GM18861 (cell line): ENCODE results near the gene ARHGAP24.
A peak's percentile ranks its signal among the peaks of the same experiment; 100 is the strongest.
"Not testable (repeated sequence)": the region's sequence is repeated elsewhere in the genome, so short reads cannot be mapped to it uniquely, and the experiment has no call there.

Experiments
- ATAC-seq: cut with Tn5 transposase; IDR thresholded peaks from one replicate; pipeline ENCODE4 v1.9.1; 2021; ENCODE audit not compliant: unreplicated experiment

ARHGAP24 gene

DNA sequence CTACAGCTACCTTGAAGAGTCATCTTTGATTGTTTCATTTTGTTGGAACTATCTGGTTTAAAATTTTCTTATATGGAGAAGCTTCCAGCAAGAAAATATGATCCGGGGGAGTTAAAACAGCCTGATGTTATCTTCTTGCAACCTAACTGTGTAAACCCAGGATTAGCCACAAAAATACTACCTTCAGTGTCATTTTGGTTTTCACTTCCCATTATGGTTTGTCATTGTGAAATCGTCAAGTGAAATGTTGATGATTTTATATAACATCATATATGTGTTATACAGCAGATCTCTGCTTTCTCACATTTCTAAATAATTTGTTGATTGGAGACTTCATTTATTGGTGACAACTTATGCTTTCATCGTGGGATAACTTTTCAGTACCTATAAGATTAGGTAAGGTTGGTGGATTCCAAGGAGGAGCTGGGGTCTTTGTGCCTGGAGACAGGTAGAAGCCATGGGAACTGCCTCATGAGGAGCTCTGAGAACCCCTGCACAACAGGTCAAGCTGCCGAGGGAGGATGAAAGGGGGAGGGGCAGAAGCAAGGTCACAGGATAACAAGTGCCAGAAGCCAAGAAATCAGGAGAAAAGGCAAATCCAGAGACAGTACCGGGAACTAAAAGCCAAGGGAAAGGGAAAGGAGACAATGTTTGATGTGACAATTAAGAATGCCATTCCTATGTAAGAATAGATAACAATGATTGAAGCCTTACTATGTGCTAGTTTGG is 7.2 kb downstream of the ARHGAP24 start:
- no peak for ATAC-seq

DNA sequence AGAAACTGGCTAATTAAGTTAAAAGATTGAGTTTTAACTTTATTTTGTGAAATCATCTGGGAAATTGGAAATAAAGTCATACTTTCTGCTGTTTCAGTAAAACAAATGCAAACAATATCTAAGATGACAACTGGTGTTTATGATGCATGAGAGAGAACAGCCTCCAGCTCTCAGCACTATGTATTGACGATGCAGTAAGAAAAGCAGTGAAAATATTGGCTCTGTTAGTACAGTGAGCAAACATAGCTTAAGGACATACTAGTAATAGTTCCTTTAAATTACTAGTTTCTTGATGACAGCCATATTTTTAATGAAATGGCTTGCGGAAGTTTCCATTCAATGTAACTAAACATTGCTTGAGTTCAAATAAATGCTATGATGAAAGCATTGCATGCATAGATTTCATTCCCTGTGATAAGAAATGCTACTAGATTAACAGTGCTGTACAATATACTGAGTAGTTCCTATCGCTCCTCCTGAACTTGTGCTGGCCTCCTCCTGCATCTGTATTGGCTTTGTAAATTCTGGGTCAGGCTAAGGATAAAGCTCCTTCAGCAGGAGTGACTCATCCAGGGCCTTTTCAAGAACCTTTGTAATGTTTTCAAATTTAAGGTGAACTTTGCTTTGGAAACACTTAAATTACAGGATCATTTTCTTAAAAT is 11.6 kb downstream of the ARHGAP24 start:
- no peak for ATAC-seq

DNA sequence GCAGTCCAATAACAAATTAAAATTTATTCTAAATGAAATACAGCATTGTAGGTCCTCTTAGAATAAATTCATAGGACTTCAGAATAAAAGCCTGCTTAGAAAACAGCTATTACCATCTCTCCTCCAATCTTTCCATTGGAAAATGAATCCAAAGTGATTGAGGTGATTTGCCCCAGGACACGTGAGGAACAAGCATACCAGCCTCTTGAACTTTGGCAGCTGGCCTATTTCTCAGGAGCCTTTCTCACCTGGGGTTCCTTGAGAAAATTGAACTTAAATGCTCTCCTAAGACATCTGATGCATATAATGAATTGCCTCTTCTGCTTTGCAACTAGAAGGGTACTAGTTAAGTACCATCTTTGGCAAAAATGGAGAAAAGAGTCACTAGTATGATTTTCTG is 13.5 kb downstream of the ARHGAP24 start:
- no peak for ATAC-seq

DNA sequence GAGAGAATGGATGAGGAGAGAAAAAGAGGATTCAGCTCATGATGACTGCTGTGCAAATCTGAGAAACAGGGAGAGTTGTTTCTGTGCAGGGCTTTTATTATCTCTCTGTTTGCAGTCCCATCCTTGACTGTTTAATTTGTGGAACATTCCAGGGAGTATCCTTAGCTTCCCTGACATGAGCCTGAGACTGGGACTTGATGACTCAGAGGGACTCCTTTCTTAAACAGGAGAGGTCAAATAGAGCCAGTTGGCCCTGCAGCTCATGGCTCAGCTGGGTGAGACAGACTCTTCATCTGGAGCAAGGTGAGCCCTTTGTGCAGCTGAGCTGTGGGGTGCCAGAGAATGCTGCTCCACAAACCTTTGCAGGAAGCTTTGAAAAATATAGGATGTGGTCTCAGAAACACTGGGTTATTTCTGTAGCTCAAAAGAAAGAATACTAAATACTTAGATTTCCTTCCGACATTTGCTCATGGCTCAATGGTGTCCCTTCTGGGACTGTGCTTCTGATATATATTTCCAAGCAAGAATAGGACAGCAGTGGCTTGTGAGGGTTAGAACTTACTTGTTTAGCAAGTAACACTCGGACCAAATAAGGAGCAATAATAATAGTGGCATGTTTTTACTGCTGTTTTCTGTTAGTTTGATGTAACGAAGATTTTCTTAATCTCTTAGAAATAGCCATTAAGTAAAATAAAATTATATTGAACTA is 14.5 kb downstream of the ARHGAP24 start:
- ATAC-seq: no peak

DNA sequence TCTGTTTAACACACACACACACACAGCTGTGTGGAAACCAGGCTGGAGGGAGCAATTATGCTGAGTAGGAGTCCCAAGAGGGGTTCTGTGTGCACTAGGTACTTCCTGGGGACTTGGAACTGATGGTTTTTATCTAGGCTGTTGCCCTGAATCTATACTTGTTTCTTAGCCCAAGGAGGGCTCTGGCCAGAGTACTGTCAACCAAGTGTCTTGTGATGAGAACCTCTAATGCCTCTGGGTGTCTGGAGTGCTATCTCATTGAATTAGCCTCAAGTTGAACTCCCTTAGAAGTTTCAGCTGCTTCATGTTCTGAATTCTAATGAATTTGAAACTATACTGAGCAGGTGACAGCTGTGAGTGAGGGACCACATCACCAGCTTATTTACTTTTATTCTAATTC is 16.6 kb downstream of the ARHGAP24 start:
- ATAC-seq: peak; percentile 92

DNA sequence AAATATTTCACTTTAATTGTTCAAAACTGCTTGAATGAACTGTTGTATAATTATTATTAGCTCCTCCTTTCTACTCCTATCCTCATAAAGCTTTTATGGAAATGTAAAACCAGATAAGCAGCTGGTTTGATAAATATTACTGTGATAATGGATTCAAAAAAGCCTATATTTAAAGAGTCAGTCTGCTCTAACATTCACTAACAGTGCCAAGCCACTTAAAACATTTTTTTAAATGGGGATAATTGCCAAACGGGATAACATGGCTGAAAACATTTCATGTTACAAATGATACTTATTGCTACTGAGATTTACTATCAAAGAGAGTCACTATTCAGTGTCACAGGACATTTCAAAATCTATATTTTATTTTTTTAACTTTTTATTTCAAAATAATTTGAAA is 17.4 kb downstream of the ARHGAP24 start:
- no peak for ATAC-seq

DNA sequence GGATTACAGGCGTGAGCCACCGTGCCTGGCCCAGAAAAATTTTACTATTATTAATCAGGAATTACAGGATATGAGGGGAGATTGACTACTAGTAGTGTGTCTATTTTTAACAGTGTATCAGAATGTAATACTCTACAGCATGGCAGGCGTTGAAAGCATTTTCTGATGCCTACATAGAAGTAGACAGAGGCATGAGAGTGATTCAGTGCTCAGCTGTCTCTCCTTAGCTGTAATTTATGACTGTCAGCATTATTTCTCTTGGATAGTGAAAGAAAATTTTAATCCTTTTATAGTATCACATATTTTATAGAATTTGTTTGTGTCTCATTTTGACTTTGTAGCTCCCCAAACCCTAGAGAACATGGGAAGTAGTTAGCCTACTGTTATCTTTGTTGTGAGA is 20.7 kb downstream of the ARHGAP24 start:
- no peak for ATAC-seq

DNA sequence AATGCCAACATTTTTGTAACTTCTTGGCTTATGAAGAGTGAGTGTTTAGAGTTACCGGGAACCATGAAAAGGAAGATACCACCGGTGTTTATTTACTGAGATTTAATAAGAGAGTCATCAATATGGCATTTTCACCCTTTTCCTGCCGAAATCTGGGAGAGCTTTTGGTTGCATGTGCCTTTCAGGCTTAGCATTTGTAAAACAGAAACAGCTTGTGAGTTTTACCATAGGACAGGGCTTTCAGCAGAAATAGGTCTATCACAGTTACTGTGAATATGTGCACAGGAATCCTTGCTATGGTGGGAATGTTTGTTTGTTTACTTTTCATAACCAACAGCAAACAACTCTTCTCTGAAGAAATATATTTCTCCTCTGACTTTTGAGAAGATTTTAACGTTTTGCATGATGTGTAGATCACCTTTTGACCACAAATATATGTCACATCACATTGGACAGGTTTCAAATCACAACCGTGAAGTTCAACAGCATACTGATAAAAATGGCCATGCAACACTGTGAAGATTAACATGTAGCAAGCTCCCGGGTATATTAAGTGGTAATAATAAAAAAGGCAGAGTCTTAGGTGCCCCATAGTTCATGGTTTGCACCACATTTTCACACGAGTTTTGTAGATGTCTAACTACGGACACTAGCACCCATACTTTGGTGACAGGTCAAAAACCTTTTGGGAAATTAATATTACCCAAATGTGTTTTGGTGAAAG is 21.3 kb downstream of the ARHGAP24 start:
- ATAC-seq: no peak

DNA sequence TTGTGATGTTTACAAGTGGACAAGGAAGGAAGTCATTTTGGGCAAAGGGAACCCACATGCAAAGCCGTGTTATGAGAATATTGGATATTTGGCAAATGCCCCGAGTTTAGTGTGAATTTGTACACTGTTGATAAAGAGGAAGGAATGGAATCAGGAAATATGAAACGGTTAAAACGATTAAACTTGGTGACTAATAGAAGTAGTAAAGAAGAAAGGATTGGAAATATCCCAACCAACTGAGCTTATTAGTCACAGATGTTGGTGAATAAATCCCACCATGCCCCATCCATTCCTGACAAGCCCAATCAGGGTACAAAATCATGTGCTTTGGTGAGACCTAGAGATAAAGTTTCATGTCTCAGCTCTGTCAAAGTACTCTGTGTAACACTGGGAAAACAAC is 22.0 kb downstream of the ARHGAP24 start:
- no peak for ATAC-seq

DNA sequence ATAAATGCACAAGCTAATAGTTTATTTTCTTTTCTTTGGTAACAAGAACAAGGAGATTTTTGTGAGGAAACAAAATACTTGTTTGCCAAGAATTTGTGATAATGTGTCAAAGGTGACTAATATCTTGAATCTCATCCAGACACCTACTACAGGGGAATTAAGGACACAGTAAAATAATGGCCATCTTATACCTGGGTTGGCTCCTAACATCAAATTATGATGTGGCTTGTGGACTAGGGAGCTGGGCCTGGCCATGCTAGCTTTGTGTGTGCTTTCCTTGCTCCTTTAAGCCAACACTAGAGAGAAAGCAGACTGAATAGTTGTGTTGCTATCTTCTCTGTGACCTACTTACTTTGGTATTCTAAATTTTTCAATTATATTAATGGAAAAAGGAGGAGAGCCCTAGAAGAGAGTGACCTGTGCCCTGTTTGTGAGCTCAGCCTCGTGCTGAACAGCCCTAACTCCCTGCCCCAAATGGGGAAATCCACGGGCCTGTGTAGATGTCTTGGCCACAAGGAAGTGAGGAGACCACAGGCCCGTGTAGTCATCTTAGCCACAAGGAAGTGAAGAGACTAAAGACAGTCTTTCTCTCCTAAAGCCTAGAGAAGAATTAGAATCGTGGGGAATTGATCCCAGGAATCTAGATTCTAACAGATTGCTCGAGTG is 23.3 kb downstream of the ARHGAP24 start:
- peak; percentile 95 for ATAC-seq

DNA sequence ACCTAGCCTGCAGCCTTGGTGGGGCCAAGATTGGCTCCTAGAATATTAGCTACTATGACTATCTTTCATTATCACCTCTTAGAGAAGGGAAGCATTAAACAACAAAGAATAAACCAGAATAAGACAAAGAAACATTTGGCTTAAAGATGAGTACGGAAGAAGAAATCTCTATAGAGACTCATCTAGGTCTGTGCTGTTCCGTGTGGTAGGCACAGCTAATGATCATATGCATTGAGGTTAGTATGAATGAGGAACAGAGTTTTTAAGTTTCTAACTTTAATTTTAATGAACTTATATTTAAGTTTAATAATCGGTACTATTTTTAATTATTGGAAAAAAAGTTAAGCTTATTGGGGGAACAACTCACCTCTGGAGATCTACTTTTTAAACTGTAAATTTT is 24.6 kb downstream of the ARHGAP24 start:
- peak; percentile 35 for ATAC-seq

DNA sequence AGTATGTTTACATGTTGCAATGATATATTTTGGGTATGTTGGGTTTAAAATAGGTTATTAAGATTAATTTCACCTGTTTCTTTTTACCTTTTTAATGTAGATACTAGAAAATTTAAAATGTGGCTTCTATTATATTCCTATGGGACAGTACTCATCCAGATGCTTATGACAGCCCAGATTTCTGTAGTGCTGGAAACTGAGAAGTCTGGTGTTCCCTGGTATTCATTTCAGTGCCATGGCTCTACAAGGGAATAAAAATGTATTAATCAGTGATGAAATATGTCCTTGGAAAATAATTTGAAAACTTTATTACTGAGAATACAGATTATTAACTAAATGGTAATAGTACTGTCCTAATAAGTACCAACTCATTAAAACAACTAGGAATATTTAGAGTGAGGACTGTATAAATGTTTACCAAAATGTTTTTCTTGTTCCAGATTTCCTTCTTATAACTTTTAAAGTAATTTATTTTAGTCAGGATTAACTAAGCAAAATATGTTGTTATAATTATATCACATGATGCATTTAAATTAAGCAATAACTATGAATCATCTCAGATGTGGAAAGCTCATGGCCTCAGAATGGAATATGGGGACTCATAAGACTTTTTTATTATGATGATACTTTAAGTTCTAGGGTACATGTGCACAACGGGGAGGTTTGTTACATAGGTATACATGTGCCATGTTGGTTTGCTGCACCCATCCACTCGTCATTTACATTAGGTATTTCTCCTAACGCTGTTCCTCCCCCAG is 25.3 kb downstream of the ARHGAP24 start:
- no peak for ATAC-seq

DNA sequence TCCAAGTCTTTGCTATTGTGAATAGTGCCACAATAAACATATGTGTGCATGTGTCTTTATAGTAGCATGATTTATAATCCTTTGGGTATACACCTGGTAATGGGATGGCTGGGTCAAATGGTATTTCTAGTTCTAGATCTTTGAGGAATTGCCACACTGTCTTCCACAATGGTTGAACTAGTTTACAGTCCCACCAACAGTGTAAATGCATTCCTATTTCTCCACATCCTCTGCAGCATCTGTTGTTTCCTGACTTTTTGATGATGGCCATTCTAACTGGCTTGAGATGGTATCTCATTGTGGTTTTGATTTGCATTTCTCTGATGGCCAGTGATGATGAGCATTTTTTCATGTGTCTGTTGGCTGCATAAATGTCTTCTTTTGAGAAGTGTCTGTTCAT is 26.2 kb downstream of the ARHGAP24 start:
- ATAC-seq: not testable (repeated sequence)

DNA sequence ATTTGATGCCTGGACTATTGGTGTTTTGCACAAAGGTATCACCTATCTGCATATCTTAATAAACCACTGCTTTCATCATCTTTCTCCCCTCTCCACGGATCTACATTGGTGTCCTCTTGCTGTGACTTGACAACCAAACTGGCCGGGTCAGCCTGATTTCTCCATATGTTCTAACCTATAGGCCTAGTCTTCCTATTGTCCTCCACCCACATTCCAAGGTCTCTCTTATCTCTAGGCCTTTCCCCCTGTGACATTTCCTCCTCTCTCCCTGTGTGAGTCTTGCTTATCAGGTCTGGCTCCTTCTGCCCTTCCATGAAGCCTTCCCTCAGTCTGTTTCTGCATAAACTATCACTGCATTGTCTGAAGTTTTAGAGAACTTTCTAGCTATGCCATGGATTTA is 33.7 kb downstream of the ARHGAP24 start:
- ATAC-seq: no peak

DNA sequence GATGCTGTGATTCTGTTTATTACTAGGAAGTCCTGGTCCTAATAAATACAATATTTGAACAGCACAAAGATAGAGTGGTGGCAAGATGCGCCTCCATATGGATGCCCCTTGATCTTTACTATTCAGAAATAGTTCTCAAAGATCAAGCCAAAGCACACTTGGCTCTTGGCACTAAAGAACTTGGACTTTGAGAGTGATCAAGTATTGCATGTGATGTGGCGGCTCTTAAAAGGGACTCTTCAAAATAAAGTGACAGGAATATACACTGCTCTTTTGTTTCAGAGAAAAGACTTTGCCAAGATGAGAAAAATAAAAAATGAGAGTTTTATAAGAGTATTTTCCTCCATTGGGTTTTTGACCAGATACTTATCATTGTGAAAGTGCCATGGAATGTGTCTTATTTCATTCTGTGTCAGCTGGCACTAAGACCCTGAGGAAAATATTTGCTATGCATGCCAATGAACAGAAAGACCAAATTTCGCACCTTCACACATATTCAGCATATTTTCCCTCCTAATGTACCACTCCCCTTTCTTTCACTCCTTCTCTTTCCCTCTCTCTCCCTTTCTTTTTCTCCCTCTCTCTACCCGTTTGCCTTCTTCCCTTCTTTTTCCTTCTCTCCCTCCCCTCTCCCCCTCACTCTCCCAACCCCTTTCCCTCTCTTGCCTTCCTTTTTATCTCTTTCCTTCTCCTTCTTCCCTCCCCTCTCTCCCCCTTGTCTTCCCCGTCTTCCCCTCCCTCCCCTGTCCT is 35.1 kb downstream of the ARHGAP24 start:
- no peak for ATAC-seq

DNA sequence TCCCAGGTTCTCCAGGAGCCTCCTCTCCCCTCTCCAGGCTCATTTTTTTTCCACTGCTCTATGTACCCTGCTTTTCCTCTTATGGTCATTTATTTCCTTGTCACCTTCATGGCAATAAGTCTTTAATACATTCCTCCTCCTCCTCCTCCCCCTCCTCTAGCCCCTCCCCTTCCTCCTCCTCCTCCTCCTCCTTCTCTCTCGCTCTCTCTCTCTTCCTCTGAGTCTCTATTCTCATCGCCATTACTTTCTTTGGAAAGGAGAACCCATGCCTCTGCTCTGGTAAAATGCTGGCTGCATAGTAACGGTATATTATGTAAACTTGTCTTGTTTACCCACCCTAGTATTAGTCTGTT is 35.7 kb downstream of the ARHGAP24 start:
- ATAC-seq: no peak

DNA sequence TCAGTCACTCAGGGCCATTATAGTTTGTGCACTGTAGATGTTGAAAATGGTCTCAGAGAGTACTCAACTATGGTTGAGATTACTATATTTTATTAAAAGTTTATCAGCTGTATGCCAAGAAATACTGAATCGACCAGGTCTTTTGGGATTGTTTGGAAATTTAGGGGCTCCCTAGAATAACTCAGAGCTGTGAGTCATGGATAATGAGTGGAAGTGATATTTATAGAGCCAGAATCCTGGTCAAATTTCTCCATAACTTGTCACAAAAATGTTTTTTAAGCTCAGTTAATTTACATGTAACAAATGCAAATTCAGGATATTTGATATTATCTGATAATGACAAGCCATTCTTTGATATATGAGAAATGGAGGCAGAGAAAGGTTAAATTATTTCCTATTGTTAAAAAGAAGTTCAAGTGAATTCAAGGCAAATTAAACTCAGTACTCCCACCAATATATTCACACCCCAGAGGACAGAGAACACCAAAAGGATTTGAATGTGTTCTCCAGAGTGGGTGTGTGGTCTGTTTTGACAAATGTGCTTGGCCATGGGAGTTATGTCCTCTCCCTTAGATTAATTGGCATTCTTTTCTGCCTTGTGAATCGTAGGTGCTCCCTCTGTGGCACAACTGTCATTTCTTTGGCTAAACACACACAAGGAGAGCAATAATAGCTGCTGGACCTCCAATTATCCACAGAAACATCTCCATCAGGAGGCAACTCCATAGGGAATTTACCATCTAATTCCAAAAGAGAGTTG is 37.7 kb downstream of the ARHGAP24 start:
- ATAC-seq: no peak

DNA sequence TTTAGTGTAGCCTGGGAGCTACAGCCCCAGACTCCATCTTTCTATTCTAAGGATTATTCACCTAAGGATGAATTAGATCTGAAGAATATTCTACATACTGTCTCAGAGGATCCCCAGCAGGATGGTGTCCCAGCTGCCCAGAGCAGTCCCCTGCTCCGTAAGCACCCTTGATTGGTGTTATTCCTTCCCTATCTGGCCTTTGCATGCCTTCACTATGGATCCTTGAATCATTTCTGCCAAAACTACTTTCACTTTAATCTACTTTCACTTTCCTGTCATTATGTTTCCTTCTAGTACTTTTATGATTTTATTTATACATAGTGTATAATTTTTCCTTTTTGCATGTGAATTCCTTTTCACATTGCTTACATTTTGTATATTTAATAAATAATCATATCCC is 39.2 kb downstream of the ARHGAP24 start:
- peak; percentile 54 for ATAC-seq

DNA sequence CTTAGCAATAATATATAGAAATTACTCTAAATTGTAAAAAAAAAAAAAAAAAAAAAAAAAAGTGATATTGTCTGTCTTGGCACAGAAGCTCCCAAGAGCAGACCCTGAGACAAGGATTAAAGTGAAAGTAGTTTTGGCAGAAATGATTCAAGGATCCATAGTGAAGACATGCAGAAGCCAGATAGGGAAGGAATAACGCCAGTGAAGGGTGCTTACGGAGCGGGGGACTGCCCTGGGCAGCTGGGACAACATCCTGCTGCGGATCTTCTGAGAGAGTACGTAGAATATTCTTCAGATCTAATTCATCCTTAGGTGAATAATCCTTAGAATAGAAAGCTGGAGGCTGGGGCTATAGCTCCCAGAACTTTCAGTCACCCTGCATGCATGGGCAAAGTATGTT is 39.8 kb downstream of the ARHGAP24 start:
- no peak for ATAC-seq
